SU-DHL-6 (cell line): ENCODE measurements around the gene FGA.

Experiments used
- H2AFZ ChIP-seq: fragments of 200-600 bp; sonication (generic); 2 replicates; pipeline ENCODE4 v1.6.1; 2014; ENCODE audit warnings: low read depth, mild to moderate bottlenecking, moderate library complexity, mixed read lengths, antibody characterized with exemption, low read length; ENCODE audit not compliant: severe bottlenecking
- H3F3A ChIP-seq: fragments of 200-600 bp; shearing (Covaris generic); 2 replicates; pipeline ENCODE4 v1.6.0; 2016; ENCODE audit warnings: antibody characterized with exemption, mild to moderate bottlenecking; ENCODE audit not compliant: insufficient read depth
- H3K27ac ChIP-seq: fragments of 200-600 bp; sonication (generic); 2 replicates; pipeline ENCODE4 v1.5.1; 2016; ENCODE audit warnings: low read depth, mild to moderate bottlenecking, low read length, moderate library complexity, mixed read lengths
- H3K27me3 ChIP-seq: fragments of 200-600 bp; sonication (generic), shearing (Covaris generic); 2 replicates; pipeline ENCODE4 v1.6.0; 2014; ENCODE audit warnings: mild to moderate bottlenecking, low read length
- H3K36me3 ChIP-seq: fragments of 200-600 bp; sonication (generic); 2 replicates; pipeline ENCODE4 v1.6.1; 2014; ENCODE audit warnings: mild to moderate bottlenecking, low read length, mixed read lengths
- H3K4me2 ChIP-seq: fragments of 300-600, 200-600 bp; shearing (Covaris generic), sonication (generic); 2 replicates; pipeline ENCODE4 v1.6.0; 2014; ENCODE audit warnings: low read length, low read depth, mild to moderate bottlenecking; ENCODE audit not compliant: poor library complexity, severe bottlenecking
- H3K4me3 ChIP-seq: fragments of 200-600 bp; sonication (generic); 2 replicates; pipeline ENCODE4 v1.5.1; 2014; ENCODE audit warnings: antibody characterized with exemption, low read length, mild to moderate bottlenecking, mixed read lengths; ENCODE audit not compliant: insufficient read depth, poor library complexity, severe bottlenecking
- H3K79me2 ChIP-seq: fragments of 200-600 bp; sonication (generic); 2 replicates; pipeline ENCODE4 v1.6.1; 2014; ENCODE audit warnings: mild to moderate bottlenecking, low read length, moderate library complexity; ENCODE audit not compliant: insufficient read depth
- H3K9ac ChIP-seq: fragments of 200-600 bp; sonication (generic); 2 replicates; pipeline ENCODE4 v1.7.0; 2014; ENCODE audit warnings: mild to moderate bottlenecking, low read length
- H3K9me2 ChIP-seq: fragments of 200-600 bp; sonication (generic); replicated peaks from 2 replicates; pipeline ENCODE4 v1.6.1; 2014; ENCODE audit warnings: low read length; ENCODE audit not compliant: insufficient read depth
- H3K9me3 ChIP-seq: fragments of 200-600 bp; sonication (generic); 2 replicates; pipeline ENCODE4 v1.6.1; 2014; ENCODE audit warnings: low read length, mixed read lengths; ENCODE audit not compliant: insufficient read depth
- H4K20me1 ChIP-seq: fragments of 200-600 bp; sonication (generic); 2 replicates; pipeline ENCODE4 v1.6.1; 2014; ENCODE audit warnings: low read depth, mild to moderate bottlenecking, antibody characterized with exemption, low read length, moderate library complexity, mixed read lengths
- EZH2phosphoT487 ChIP-seq: fragments of 200-600 bp; sonication (generic), shearing (Covaris generic); conservative IDR thresholded peaks from 2 replicates; pipeline ENCODE4 v1.6.1; 2018; ENCODE audit warnings: mild to moderate bottlenecking, antibody characterized with exemption, low read length, moderate library complexity, mixed read lengths
- TF ChIP-seq, protein P1 (sequence below): fragments of 200-600 bp; sonication (generic); IDR thresholded peaks from one replicate; pipeline ENCODE4 v1.5.1; 2017; ENCODE audit warnings: antibody characterized with exemption, mild to moderate bottlenecking, low read length, moderate library complexity; ENCODE audit not compliant: insufficient read depth, poor library complexity, severe bottlenecking

Gene FGA

DNA sequence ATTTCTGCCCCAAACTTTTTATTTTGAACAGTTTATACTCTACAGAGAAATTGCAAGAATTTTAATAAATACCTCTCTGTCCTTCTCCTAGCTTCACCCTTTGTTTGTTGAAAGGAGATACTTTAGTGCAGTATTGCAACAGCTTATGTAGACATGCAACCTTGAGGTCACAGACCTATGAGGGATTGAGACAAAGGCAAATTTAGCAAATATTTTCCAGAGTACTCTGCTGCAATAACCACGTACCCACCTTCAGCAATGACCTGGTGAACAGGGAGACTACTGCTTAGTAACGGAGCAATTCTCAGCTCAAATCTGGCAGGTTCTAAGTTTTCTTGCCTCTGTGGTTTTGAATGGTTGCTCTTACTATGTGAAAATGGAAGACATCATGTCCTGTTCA, 13.2 kb downstream of the FGA start:
- Histone ChIP-seq H3K9me3 (no peaks in the 10 kb centered on the region), H3K79me2 (no peaks in the 10 kb centered on the region), H3K9me2 (no peaks in the 10 kb centered on the region), H4K20me1 (no peaks in the 10 kb centered on the region), H3K27me3 (no peaks in the 10 kb centered on the region), H3K9ac (no peak overlapping the region), H3K27ac (no peak overlapping the region), H2AFZ (no peak overlapping the region), H3K36me3 (no peaks in the 10 kb centered on the region), H3K4me2 (no peak overlapping the region), H3K4me3 (no peak overlapping the region), H3F3A (no peaks in the 10 kb centered on the region)
- no peak for TF ChIP-seq EZH2phosphoT487
- TF ChIP-seq, protein P1, sequence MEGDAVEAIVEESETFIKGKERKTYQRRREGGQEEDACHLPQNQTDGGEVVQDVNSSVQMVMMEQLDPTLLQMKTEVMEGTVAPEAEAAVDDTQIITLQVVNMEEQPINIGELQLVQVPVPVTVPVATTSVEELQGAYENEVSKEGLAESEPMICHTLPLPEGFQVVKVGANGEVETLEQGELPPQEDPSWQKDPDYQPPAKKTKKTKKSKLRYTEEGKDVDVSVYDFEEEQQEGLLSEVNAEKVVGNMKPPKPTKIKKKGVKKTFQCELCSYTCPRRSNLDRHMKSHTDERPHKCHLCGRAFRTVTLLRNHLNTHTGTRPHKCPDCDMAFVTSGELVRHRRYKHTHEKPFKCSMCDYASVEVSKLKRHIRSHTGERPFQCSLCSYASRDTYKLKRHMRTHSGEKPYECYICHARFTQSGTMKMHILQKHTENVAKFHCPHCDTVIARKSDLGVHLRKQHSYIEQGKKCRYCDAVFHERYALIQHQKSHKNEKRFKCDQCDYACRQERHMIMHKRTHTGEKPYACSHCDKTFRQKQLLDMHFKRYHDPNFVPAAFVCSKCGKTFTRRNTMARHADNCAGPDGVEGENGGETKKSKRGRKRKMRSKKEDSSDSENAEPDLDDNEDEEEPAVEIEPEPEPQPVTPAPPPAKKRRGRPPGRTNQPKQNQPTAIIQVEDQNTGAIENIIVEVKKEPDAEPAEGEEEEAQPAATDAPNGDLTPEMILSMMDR = no peak

DNA sequence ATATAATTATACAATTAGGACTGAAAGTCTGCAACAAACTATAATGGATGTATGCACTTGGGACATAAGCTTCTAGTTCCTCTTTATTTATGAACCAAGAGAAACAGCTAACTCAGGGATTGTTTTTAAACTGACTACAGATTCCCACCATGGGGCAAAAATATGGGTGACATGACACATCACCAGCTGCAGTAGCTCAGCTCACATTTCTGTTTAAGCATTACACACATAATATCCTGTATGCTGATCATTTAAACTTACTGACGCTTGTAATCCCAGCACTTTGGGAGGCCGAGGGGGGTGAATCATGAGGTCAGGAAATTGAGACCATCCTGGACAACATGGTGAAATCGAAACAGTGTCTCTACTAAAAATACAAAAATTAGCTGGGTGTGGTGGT, 16.2 kb downstream of the FGA start:
- Histone ChIP-seq H3K9me3 (no peaks in the 10 kb centered on the region), H3K4me3 (no peak overlapping the region), H2AFZ (no peak overlapping the region), H3F3A (no peaks in the 10 kb centered on the region), H4K20me1 (no peaks in the 10 kb centered on the region), H3K36me3 (no peaks in the 10 kb centered on the region), H3K9me2 (no peaks in the 10 kb centered on the region), H3K4me2 (no peak overlapping the region), H3K9ac (no peak overlapping the region), H3K27ac (no peak overlapping the region), H3K79me2 (no peaks in the 10 kb centered on the region), H3K27me3 (no peaks in the 10 kb centered on the region)
- TF ChIP-seq, protein P1 = no peak

DNA sequence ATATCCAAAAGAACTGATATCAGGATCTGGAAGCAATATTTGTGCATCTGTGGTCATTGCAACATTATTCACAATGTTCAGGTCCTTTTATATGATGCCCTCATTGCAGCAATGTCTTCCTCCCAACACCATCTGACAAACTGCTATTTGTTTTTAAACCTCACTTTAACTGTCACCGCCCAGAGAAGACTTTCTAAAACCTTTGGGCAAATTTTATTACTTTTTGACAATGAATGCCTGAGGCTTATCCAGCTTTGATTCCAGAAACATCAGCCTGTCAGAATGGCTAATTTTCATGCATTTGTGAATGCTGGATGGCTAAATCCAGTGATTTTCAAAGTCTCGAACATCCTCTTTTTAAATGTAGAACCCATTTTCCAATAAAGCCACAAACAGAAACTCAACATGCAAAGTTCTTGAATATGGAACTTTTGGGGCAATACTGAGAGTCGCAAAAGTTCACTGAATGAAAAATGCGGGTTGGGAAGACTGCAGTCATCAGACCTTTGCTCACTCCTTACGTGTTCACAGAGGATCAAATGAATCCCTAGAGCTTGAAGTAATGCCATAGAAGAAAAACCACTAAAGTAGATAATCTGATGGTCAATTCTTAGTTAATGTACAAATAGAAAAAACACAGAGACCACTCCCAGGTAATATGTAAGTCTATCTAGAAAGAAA, 17.2 kb downstream of the FGA start:
- Histone ChIP-seq H3K27me3 (no peaks in the 10 kb centered on the region), H3K9me3 (no peaks in the 10 kb centered on the region), H3K9ac (no peak overlapping the region), H2AFZ (no peak overlapping the region), H3K4me3 (no peak overlapping the region), H4K20me1 (no peaks in the 10 kb centered on the region), H3K36me3 (no peaks in the 10 kb centered on the region), H3K9me2 (no peaks in the 10 kb centered on the region), H3K79me2 (no peaks in the 10 kb centered on the region), H3F3A (no peaks in the 10 kb centered on the region), H3K27ac (no peak overlapping the region), H3K4me2 (no peak overlapping the region)
- TF ChIP-seq, protein P1 = no peak
- no peak for TF ChIP-seq EZH2phosphoT487
